ENCODE results near the gene AQP1.

GRCh38 chr7:30914596-30914995, 2.9 kb downstream of the AQP1 start:
- no peak for TF ChIP-seq CTCF (conservative IDR thresholded peaks at IDR 0.05)
- no peak for TF ChIP-seq ZFX (IDR thresholded peaks at IDR 0.05)

All from C4-2B (cell line).